Stimulated activated CD4-positive, alpha-beta T cell treated with anti-CD3 and anti-CD28 coated beads, Interleukin-1b, Interleukin-23, amount 100 ng/mL, for 4 hours (primary cell): ENCODE measurements around the gene SDR42E1.

Experiments
- DNase-seq, 2 donors: peaks; one replicate each; pipeline ENCODE4 v3.0.0-alpha.2; 2020; ENCODE audit warnings: low read depth in 2 of 2

The SDR42E1 gene

GRCh38 chr16:81939164-81940056 lies 71.9 kb downstream of the SDR42E1 start:
- no peak for DNase-seq
